Glomerular visceral epithelial cell (primary cell): Measurements from ENCODE around the gene CD22.

Experiments
- DNase-seq: peaks from one replicate; pipeline ENCODE4 v3.0.0-alpha.2; 2016; ENCODE audit errors: extremely low spot score

CD22 gene

GRCh38 chr19:35388277-35389054 is 59.5 kb downstream of the CD22 start:
- DNase-seq = no peak

- no peak for DNase-seq
Measured at GRCh38 chr19:35389192-35389861, 60.3 kb downstream of the CD22 start.

- DNase-seq = no peak
Measured at GRCh38 chr19:35392742-35393715, 64.0 kb downstream of the CD22 start.

GRCh38 chr19:35395382-35396199 is 66.6 kb downstream of the CD22 start:
- DNase-seq = no peak

DNA sequence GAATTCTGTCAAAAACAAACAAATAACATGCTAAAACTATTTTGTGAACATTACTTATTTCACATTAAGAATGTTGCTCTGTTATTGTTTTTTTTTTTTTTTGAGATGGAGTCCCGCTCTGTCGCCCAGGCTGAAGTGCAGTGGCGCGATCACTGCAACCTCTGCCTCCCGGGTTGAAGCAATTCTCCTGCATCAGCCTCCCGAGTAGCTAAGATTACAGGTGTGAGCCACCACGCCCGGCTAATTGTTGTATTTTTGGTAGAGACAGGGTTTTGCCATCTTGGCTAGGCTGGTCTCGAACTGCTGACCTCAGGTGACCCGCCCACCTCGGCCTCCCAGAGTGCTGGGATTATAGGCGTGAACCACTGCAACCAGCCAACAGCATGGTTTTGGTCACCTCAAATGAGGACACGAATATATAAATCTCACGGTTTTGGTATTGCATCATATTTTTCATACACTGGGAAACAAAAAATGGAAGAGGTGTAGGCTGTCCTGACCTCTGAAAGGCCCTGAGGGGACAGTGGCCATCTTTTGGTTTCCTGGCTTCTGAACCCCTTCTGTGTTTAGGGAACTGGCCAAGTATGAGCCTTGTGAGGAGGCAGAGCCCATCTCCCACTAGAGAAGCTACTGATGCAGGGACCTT is 67.4 kb downstream of the CD22 start:
- DNase-seq = no peak
